HG03378 (cell line): ENCODE data around the gene TCEA2.
"Not testable (repeated sequence)": the region's sequence is repeated elsewhere in the genome, so short reads cannot be mapped to it uniquely, and the experiment has no call there.

ENCODE experiments used
- ATAC-seq: cut with Tn5 transposase; IDR thresholded peaks from one replicate; pipeline ENCODE4 v1.9.1; 2021; ENCODE audit warnings: mild to moderate bottlenecking, moderate library complexity; ENCODE audit not compliant: unreplicated experiment

Gene TCEA2

GRCh38 chr20:64076061-64076997, 13.3 kb downstream of the TCEA2 start:
- ATAC-seq, result no peak

- ATAC-seq, result no peak
These were observed 14.1 kb downstream of the TCEA2 start for GRCh38 chr20:64077094-64077493.

- ATAC-seq, result no peak
These were observed 14.5 kb downstream of the TCEA2 start for GRCh38 chr20:64077541-64077875.

- no peak for ATAC-seq
These were observed 15.0 kb downstream of the TCEA2 start for GRCh38 chr20:64077876-64078551.

- ATAC-seq, result no peak
These were observed 15.9 kb downstream of the TCEA2 start for GRCh38 chr20:64078934-64079272.

GRCh38 chr20:64079273-64080012, 16.4 kb downstream of the TCEA2 start, which contains the start of gene RGS19:
Gene RGS19 (minus strand): TSS chr20:64079518. CDS start chr20:64076886, 2,632 bp downstream.
- ATAC-seq, result no peak

- ATAC-seq, result no peak
These were observed 17.2 kb downstream of the TCEA2 start, which contains the start of gene OPRL1 for GRCh38 chr20:64080013-64080812. Gene OPRL1 (plus strand): TSS chr20:64080082. CDS start chr20:64092721, 12,639 bp downstream.

- ATAC-seq, result no peak
These were observed 18.0 kb downstream of the TCEA2 start for GRCh38 chr20:64080813-64081623.

GRCh38 chr20:64081624-64081964, 18.6 kb downstream of the TCEA2 start:
- ATAC-seq, result no peak

GRCh38 chr20:64082126-64082731, 19.2 kb downstream of the TCEA2 start:
- ATAC-seq, result no peak

- ATAC-seq, result no peak
These were observed 19.9 kb downstream of the TCEA2 start for GRCh38 chr20:64082820-64083377.

- no peak for ATAC-seq
These were observed 20.4 kb downstream of the TCEA2 start for GRCh38 chr20:64083378-64083803.

- ATAC-seq, result no peak
These were observed 21.0 kb downstream of the TCEA2 start, which contains the start of gene LKAAEAR1 for GRCh38 chr20:64083804-64084684. Gene LKAAEAR1 (minus strand): TSS chr20:64084398. CDS start chr20:64084219, 179 bp downstream.

GRCh38 chr20:64084685-64085152, 21.7 kb downstream of the TCEA2 start:
- no peak for ATAC-seq

- no peak for ATAC-seq
These were observed 23.8 kb downstream of the TCEA2 start for GRCh38 chr20:64086801-64087200.

GRCh38 chr20:64087226-64087825, 24.3 kb downstream of the TCEA2 start:
- ATAC-seq, result not testable (repeated sequence)

GRCh38 chr20:64088586-64088985, 25.6 kb downstream of the TCEA2 start:
- ATAC-seq, result not testable (repeated sequence)
